Keratinocyte (primary cell): ENCODE data around the gene CDH13.

Experiments
- CTCF ChIP-seq, 3 experiments: IDR thresholded peaks in 1 of 3; conservative IDR thresholded peaks in 1 of 3; optimal IDR thresholded peaks in 1 of 3; 2 replicates in 2 of 3; 3 replicates in 1 of 3; pipeline versions ENCODE3 to v1.5.1; 2011; ENCODE audit warnings: low read length in 3 of 3, mild to moderate bottlenecking in 3 of 3, moderate library complexity in 2 of 3, control low read depth in 1 of 3, inconsistent platforms in 1 of 3; ENCODE audit not compliant: insufficient read depth in 2 of 3; ENCODE audit errors: extremely low read depth in 1 of 3
- EZH2 ChIP-seq: IDR thresholded peaks from one replicate; pipeline ENCODE4 v1.6.1; 2012; ENCODE audit warnings: inconsistent platforms, mild to moderate bottlenecking, low read length, moderate library complexity

GRCh38 chr16:83813823-83814658 lies 1187.3 kb downstream of the CDH13 start:
- TF ChIP-seq EZH2 (no peak), CTCF (optimal IDR thresholded peaks at IDR 0.05 in 1 of 3, IDR thresholded peaks at IDR 0.05 in 1 of 3, conservative IDR thresholded peaks at IDR 0.05 in 1 of 3; ENCODE audit: extremely low read depth in 1 of 3, insufficient read depth in 2 of 3, low read length in 3 of 3) (no peak)
